ENCODE results near the gene PDE3B. TPM values are rescaled to one million over a fixed set of nuclear protein-coding genes. Genes with fewer than 3 reads are reported as not detected.
"Not testable (repeated sequence)": the region's sequence is repeated elsewhere in the genome, so short reads cannot be mapped to it uniquely, and the experiment has no call there.

The PDE3B gene
- total RNA-seq, 1 donor from 2014 or later = 4.0 TPM

GRCh38 chr11:14653090-14653489 lies 9.5 kb downstream of the PDE3B start:
- no peak for TF ChIP-seq CTCF (IDR thresholded peaks at IDR 0.05; ENCODE audit: unreplicated experiment)
- no peak overlapping the region for H3K27ac Mint-ChIP-seq (ENCODE audit: unreplicated experiment)
- no peaks in the 10 kb centered on the region for H3K36me3 Mint-ChIP-seq (ENCODE audit: low read depth, unreplicated experiment)
- no peaks in the 10 kb centered on the region for H3K27me3 Mint-ChIP-seq (ENCODE audit: unreplicated experiment)
- no peaks in the 10 kb centered on the region for H3K9me3 Mint-ChIP-seq (ENCODE audit: unreplicated experiment)
- H3K4me3 Mint-ChIP-seq (ENCODE audit: unreplicated experiment) = no peak overlapping the region
- no peak for DNase-seq (ENCODE audit: low spot score)
- H3K4me1 Mint-ChIP-seq (ENCODE audit: unreplicated experiment) = no peaks in the 10 kb centered on the region

- no peak for DNase-seq (ENCODE audit: low spot score)
- Mint-ChIP-seq H3K9me3 (ENCODE audit: unreplicated experiment) (no peaks in the 10 kb centered on the region), H3K27me3 (ENCODE audit: unreplicated experiment) (no peaks in the 10 kb centered on the region), H3K27ac (ENCODE audit: unreplicated experiment) (no peak overlapping the region), H3K4me3 (ENCODE audit: unreplicated experiment) (no peak overlapping the region), H3K4me1 (ENCODE audit: unreplicated experiment) (no peaks in the 10 kb centered on the region), H3K36me3 (ENCODE audit: low read depth, unreplicated experiment) (no peaks in the 10 kb centered on the region)
- no peak for TF ChIP-seq CTCF (IDR thresholded peaks at IDR 0.05; ENCODE audit: unreplicated experiment)
Measured at GRCh38 chr11:14655435-14655834, 11.8 kb downstream of the PDE3B start.

- Mint-ChIP-seq H3K9me3 (ENCODE audit: unreplicated experiment) (no peaks in the 10 kb centered on the region), H3K27ac (ENCODE audit: unreplicated experiment) (no peak overlapping the region), H3K27me3 (ENCODE audit: unreplicated experiment) (no peaks in the 10 kb centered on the region)
Measured at GRCh38 chr11:14656536-14657457, 13.2 kb downstream of the PDE3B start.

GRCh38 chr11:14657841-14658240 lies 14.2 kb downstream of the PDE3B start:
- H3K27me3 Mint-ChIP-seq (ENCODE audit: unreplicated experiment) = no peaks in the 10 kb centered on the region
- peaks cover 8% of the 10 kb centered on the region for H3K36me3 Mint-ChIP-seq (ENCODE audit: low read depth, unreplicated experiment)
- no peaks in the 10 kb centered on the region for H3K4me1 Mint-ChIP-seq (ENCODE audit: unreplicated experiment)
- no peaks in the 10 kb centered on the region for H3K9me3 Mint-ChIP-seq (ENCODE audit: unreplicated experiment)
- H3K27ac Mint-ChIP-seq (ENCODE audit: unreplicated experiment) = no peak overlapping the region
- no peak for TF ChIP-seq CTCF (IDR thresholded peaks at IDR 0.05; ENCODE audit: unreplicated experiment)
- DNase-seq (ENCODE audit: low spot score) = no peak
- no peak overlapping the region for H3K4me3 Mint-ChIP-seq (ENCODE audit: unreplicated experiment)

More at GRCh38 chr11:14656536-14657457, 13.2 kb downstream of the PDE3B start:
- no peak overlapping the region for H3K4me3 Mint-ChIP-seq (ENCODE audit: unreplicated experiment)
- H3K36me3 Mint-ChIP-seq (ENCODE audit: low read depth, unreplicated experiment) = peaks cover 8% of the 10 kb centered on the region
- H3K4me1 Mint-ChIP-seq (ENCODE audit: unreplicated experiment) = no peaks in the 10 kb centered on the region
- TF ChIP-seq CTCF (IDR thresholded peaks at IDR 0.05; ENCODE audit: unreplicated experiment) = no peak
- DNase-seq (ENCODE audit: low spot score) = no peak

- not testable (repeated sequence) for H3K9me3 Mint-ChIP-seq (ENCODE audit: unreplicated experiment); H3K4me3 Mint-ChIP-seq (ENCODE audit: unreplicated experiment); DNase-seq (ENCODE audit: low spot score); H3K4me1 Mint-ChIP-seq (ENCODE audit: unreplicated experiment); H3K27ac Mint-ChIP-seq (ENCODE audit: unreplicated experiment); H3K27me3 Mint-ChIP-seq (ENCODE audit: unreplicated experiment)
- peaks cover 13% of the 10 kb centered on the region for H3K36me3 Mint-ChIP-seq (ENCODE audit: low read depth, unreplicated experiment)
Measured at GRCh38 chr11:14664926-14665325, 21.3 kb downstream of the PDE3B start.

- H3K36me3 Mint-ChIP-seq (ENCODE audit: low read depth, unreplicated experiment); H3K4me3 Mint-ChIP-seq (ENCODE audit: unreplicated experiment); DNase-seq (ENCODE audit: low spot score); H3K27ac Mint-ChIP-seq (ENCODE audit: unreplicated experiment); H3K27me3 Mint-ChIP-seq (ENCODE audit: unreplicated experiment); H3K4me1 Mint-ChIP-seq (ENCODE audit: unreplicated experiment); H3K9me3 Mint-ChIP-seq (ENCODE audit: unreplicated experiment): not testable (repeated sequence)
Measured at GRCh38 chr11:14667329-14667728, 23.7 kb downstream of the PDE3B start.
